Omental fat pad (tissue), 4 donors: ENCODE results near the gene AUTS2. TPM values are rescaled to one million over a fixed set of nuclear protein-coding genes. Genes with fewer than 3 reads are reported as not detected.

Experiments used
- ATAC-seq: fragments of 150-250 bp; one replicate; pipeline ENCODE4 v1.9.1; 2016; ENCODE audit warnings: mild to moderate bottlenecking, moderate library complexity; ENCODE audit not compliant: low FRiP score
- DNase-seq: peaks from one replicate; pipeline ENCODE4 v3.0.0-alpha.2; 2019; ENCODE audit warnings: low spot score
- CTCF ChIP-seq, 3 donors: fragments of 450-650 bp; IDR thresholded peaks; one replicate each; pipeline ENCODE4 v1.5.1; 2016 to 2017; ENCODE audit warnings: antibody characterized with exemption in 3 of 3, mild to moderate bottlenecking in 3 of 3, moderate library complexity in 2 of 3
- total RNA-seq, 4 donors: library from RNA; depleted of rRNA; stranded (reverse); fragments of >200 nt; gene quantifications; one replicate each; pipeline ENCODE4 v1.1.0, GENCODE V29; 2016

Gene AUTS2
- total RNA-seq, 4 donors from 2014 or later, result 13.2 to 27.0 (median 21.2) TPM

GRCh38 chr7:69703099-69703498, 104.8 kb downstream of the AUTS2 start:
- TF ChIP-seq CTCF (IDR thresholded peaks at IDR 0.05), result no peak
- ATAC-seq, result no peak
- no peak for DNase-seq

GRCh38 chr7:69706070-69706469, 107.8 kb downstream of the AUTS2 start:
- ATAC-seq (no peak), DNase-seq (no peak)
- no peak for TF ChIP-seq CTCF (IDR thresholded peaks at IDR 0.05)

GRCh38 chr7:69708857-69709256, 110.6 kb downstream of the AUTS2 start:
- TF ChIP-seq CTCF (IDR thresholded peaks at IDR 0.05), result no peak
- no peak for ATAC-seq
- DNase-seq, result no peak

GRCh38 chr7:69710768-69711438, 112.6 kb downstream of the AUTS2 start:
- TF ChIP-seq CTCF (IDR thresholded peaks at IDR 0.05), result no peak
- ATAC-seq (no peak), DNase-seq (no peak)

GRCh38 chr7:69714886-69715576, 116.8 kb downstream of the AUTS2 start:
- no peak for ATAC-seq
- no peak for TF ChIP-seq CTCF (IDR thresholded peaks at IDR 0.05)
- DNase-seq, result no peak

- DNase-seq, result no peak
- no peak for TF ChIP-seq CTCF (IDR thresholded peaks at IDR 0.05)
- no peak for ATAC-seq
Observed at GRCh38 chr7:69717221-69717620, 118.9 kb downstream of the AUTS2 start.

- ATAC-seq (no peak), DNase-seq (no peak)
- TF ChIP-seq CTCF (IDR thresholded peaks at IDR 0.05), result no peak
Observed at GRCh38 chr7:69719717-69720116, 121.4 kb downstream of the AUTS2 start.
